ENCODE results near the gene MSI2. TPM values are rescaled to one million over a fixed set of nuclear protein-coding genes. Genes with fewer than 3 reads are reported as not detected.

The MSI2 gene
- total RNA-seq, 1 donor from 2014 or later = 67.9 TPM

- H3K27me3 Mint-ChIP-seq (ENCODE audit: low read depth, unreplicated experiment) = no peaks in the 10 kb centered on the region
- DNase-seq (ENCODE audit: low read depth) (no peak), FAIRE-seq (no peak)
- no peak overlapping the region for H3K4me3 ChIP-seq (ENCODE audit: insufficient read depth, low read depth, low read length)
- H3K9me3 Mint-ChIP-seq (ENCODE audit: unreplicated experiment) = no peaks in the 10 kb centered on the region
- peaks cover 10% of the 10 kb centered on the region for H3K4me1 Mint-ChIP-seq (ENCODE audit: low read depth, unreplicated experiment)
- H3K4me2 ChIP-seq (ENCODE audit: low read length) = no peak overlapping the region
- no peaks in the 10 kb centered on the region for H3K9me3 ChIP-seq (ENCODE audit: insufficient read depth, low read depth, low read length)
- no peak overlapping the region for H3K9ac ChIP-seq (ENCODE audit: low read length)
- peaks cover 13% of the 10 kb centered on the region for H3K4me1 ChIP-seq (ENCODE audit: insufficient read depth, low read length)
- H3K27me3 ChIP-seq (ENCODE audit: insufficient read depth, low read length) = no peaks in the 10 kb centered on the region
- no peak overlapping the region for H2AFZ ChIP-seq (ENCODE audit: low read depth, low read length)
- no peak overlapping the region for H3K27ac ChIP-seq (ENCODE audit: low read depth, low read length)
- TF ChIP-seq CTCF (IDR thresholded peaks at IDR 0.05; ENCODE audit: insufficient read depth, low read depth, low read length) (no peak), EZH2 (IDR thresholded peaks at IDR 0.05; ENCODE audit: insufficient read depth, low read length) (no peak)
- no peak overlapping the region for H3K4me3 Mint-ChIP-seq (ENCODE audit: unreplicated experiment)
- H3K27ac Mint-ChIP-seq (ENCODE audit: unreplicated experiment) = no peak overlapping the region
- H3K36me3 Mint-ChIP-seq (ENCODE audit: low read depth, unreplicated experiment) = peaks cover 2% of the 10 kb centered on the region
- no peaks in the 10 kb centered on the region for H3K36me3 ChIP-seq (ENCODE audit: insufficient read depth, low read length)
- no peaks in the 10 kb centered on the region for H3K79me2 ChIP-seq (ENCODE audit: insufficient read depth, low read length)
- H4K20me1 ChIP-seq (ENCODE audit: insufficient read depth, low read length) = peaks cover 16% of the 10 kb centered on the region
Observed at GRCh38 chr17:57608369-57609124, 352.2 kb downstream of the MSI2 start.

GRCh38 chr17:57609125-57609877, 353.0 kb downstream of the MSI2 start:
- FAIRE-seq = no peak

More at GRCh38 chr17:57609125-57609877, 353.0 kb downstream of the MSI2 start:
- Histone ChIP-seq H3K4me2 (ENCODE audit: low read length) (no peak overlapping the region), H3K27ac (ENCODE audit: low read depth, low read length) (no peak overlapping the region), H3K9me3 (ENCODE audit: insufficient read depth, low read depth, low read length) (no peaks in the 10 kb centered on the region), H3K27me3 (ENCODE audit: insufficient read depth, low read length) (no peaks in the 10 kb centered on the region), H2AFZ (ENCODE audit: low read depth, low read length) (no peak overlapping the region), H3K36me3 (ENCODE audit: insufficient read depth, low read length) (no peaks in the 10 kb centered on the region), H3K4me1 (ENCODE audit: insufficient read depth, low read length) (peaks cover 13% of the 10 kb centered on the region), H4K20me1 (ENCODE audit: insufficient read depth, low read length) (peaks cover 16% of the 10 kb centered on the region), H3K4me3 (ENCODE audit: insufficient read depth, low read depth, low read length) (no peak overlapping the region), H3K79me2 (ENCODE audit: insufficient read depth, low read length) (no peaks in the 10 kb centered on the region), H3K9ac (ENCODE audit: low read length) (no peak overlapping the region)
- Mint-ChIP-seq H3K4me1 (ENCODE audit: low read depth, unreplicated experiment) (peaks cover 10% of the 10 kb centered on the region), H3K4me3 (ENCODE audit: unreplicated experiment) (no peak overlapping the region), H3K36me3 (ENCODE audit: low read depth, unreplicated experiment) (peaks cover 2% of the 10 kb centered on the region), H3K9me3 (ENCODE audit: unreplicated experiment) (no peaks in the 10 kb centered on the region), H3K27ac (ENCODE audit: unreplicated experiment) (no peak overlapping the region), H3K27me3 (ENCODE audit: low read depth, unreplicated experiment) (no peaks in the 10 kb centered on the region)
- no peak for TF ChIP-seq EZH2 (IDR thresholded peaks at IDR 0.05; ENCODE audit: insufficient read depth, low read length)
- no peak for TF ChIP-seq CTCF (IDR thresholded peaks at IDR 0.05; ENCODE audit: insufficient read depth, low read depth, low read length)
- DNase-seq (ENCODE audit: low read depth) = no peak
